Stimulated activated CD8-positive, alpha-beta memory T cell treated with anti-CD3 and anti-CD28 coated beads, Interleukin-12 subunit alpha, Interleukin-12 subunit beta, amount 100 ng/mL, for 1 hour (primary cell): Measurements from ENCODE around the gene BDKRB2.

ENCODE experiments used
- DNase-seq: peaks from one replicate; pipeline ENCODE4 v3.0.0-alpha.2; 2020; ENCODE audit warnings: low read depth

The BDKRB2 gene

GRCh38 chr14:96272777-96273473 lies 68.3 kb downstream of the BDKRB2 start:
- no peak for DNase-seq

DNA sequence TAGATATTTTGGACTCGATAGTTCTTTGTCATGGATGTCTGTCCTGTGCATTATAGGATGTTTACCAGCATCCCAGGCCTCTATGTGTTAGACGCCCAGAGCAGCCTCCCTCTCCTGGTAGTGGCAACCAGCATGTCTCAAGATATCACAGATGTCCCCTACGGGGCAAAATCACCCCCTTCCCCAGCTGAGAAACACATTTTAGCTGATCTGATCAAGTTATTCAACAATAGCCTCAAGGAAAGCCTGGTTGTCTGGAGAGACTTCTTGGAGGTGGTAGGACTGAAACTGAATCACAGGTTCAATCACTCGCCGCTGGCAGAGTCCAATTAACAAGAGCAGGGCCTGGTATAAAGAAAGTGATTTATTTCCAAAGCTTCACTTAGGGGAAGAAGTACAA lies 69.0 kb downstream of the BDKRB2 start:
- DNase-seq = no peak

GRCh38 chr14:96274122-96274521 lies 69.5 kb downstream of the BDKRB2 start:
- DNase-seq = no peak

GRCh38 chr14:96274543-96274942 lies 69.9 kb downstream of the BDKRB2 start:
- no peak for DNase-seq

- DNase-seq = peak; percentile 46
Measured at GRCh38 chr14:96275177-96276112, 70.8 kb downstream of the BDKRB2 start.

GRCh38 chr14:96277890-96278289 lies 73.3 kb downstream of the BDKRB2 start:
- no peak for DNase-seq

DNA sequence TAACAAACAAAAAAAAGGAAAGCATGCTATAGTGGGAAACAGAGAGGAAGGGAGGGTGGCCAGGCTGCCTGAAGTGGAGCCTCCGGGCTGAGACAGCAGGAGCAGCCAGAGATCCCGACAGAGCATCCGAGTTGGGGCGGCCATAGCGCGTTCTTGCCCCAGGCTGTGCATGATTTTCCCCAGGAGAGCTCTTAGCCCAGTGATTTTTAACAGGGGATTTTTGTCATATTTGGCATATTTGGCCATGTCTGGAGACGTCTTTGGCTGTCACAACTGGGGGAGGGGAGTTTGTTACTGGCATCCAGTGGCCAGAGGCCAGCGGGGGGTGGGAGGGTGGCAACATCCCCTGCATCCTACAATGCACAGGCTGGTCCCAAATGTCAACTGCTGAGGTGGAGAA lies 74.9 kb downstream of the BDKRB2 start:
- DNase-seq = no peak

- DNase-seq = no peak
Measured at GRCh38 chr14:96280104-96280503, 75.5 kb downstream of the BDKRB2 start.

DNA sequence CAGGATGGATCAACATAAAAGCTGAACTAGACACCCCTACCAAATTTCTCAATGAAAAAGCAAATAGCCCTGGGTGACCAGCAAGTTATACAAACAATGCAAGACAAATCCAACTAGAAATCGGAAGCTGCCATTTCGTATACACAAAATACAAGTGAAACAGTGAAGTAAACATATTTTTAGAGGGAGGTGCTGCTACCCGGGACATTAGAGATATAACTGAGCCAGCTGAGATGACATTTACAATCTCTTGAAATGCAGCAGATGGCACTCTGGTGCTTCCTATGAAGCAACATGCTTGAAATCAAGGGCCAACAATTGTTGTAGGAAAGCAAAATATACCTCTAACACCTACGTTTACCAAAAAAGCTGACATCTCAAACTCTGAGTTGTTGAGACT lies 76.8 kb downstream of the BDKRB2 start:
- DNase-seq = no peak

DNA sequence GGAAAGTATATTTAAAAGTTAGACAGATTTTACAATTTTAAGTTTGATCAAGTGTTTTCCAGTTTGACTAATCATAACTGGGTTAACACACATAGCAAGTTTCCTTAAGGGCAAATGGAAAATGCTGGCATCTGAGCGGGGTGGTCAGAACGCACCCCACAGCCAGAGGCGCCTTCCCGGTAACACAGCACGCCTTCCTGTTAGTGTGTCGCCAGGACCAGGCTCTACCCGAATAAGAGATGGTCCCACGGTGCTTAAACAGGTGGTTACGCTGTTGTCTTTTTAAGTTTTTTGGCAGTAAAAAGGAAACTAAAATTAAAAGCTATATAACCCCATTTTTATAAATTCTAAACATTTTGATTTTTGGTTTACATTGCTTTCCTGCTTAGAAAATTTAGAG lies 79.4 kb downstream of the BDKRB2 start:
- no peak for DNase-seq

GRCh38 chr14:96284430-96284829 lies 79.8 kb downstream of the BDKRB2 start:
- DNase-seq = no peak

GRCh38 chr14:96285667-96286066 lies 81.0 kb downstream of the BDKRB2 start:
- DNase-seq = no peak

GRCh38 chr14:96286251-96286650 lies 81.6 kb downstream of the BDKRB2 start:
- no peak for DNase-seq

DNA sequence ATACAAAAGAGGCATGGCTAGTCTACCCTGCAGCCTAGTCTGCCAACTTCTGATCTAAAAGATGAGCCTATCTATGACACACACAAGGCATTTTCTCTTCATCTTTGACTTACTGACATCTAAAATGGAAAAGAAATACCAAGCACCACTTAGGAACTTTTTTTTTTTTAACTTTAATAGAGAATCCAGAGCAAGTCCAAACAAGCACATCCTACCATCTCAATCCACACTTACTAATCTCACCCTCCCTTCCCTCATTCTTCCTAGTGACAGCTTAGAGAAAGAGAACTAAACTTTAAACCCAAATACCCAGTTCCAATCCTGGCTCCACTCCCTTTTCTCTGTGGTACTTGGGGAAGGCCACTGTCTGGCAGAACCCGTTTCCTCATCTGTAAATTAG lies 83.2 kb downstream of the BDKRB2 start:
- no peak for DNase-seq
